ENCODE results near the gene SYTL1.
"Not testable (repeated sequence)": the region's sequence is repeated elsewhere in the genome, so short reads cannot be mapped to it uniquely, and the experiment has no call there.

SYTL1 gene

GRCh38 chr1:27383039-27383605 is 41.3 kb downstream of the SYTL1 start, which contains the start of gene CD164L2:
CD164L2 (minus strand) TSS chr1:27383333; CDS start chr1:27383239, 94 bp downstream.
- DNase-seq (ENCODE audit: low read depth, low spot score) = no peak

GRCh38 chr1:27383661-27384060 is 41.8 kb downstream of the SYTL1 start:
- no peak for DNase-seq (ENCODE audit: low read depth, low spot score)

- not testable (repeated sequence) for DNase-seq (ENCODE audit: low read depth, low spot score)
These were observed 43.0 kb downstream of the SYTL1 start for GRCh38 chr1:27384797-27385196.

- DNase-seq (ENCODE audit: low read depth, low spot score) = peak; percentile 64
These were observed 46.6 kb downstream of the SYTL1 start for GRCh38 chr1:27388337-27389005.

GRCh38 chr1:27391511-27392095 is 49.8 kb downstream of the SYTL1 start:
- DNase-seq (ENCODE audit: low read depth, low spot score) = peak; percentile 75

GRCh38 chr1:27392096-27392777 is 50.4 kb downstream of the SYTL1 start, which contains the start of gene GPR3:
GPR3 (plus strand) TSS chr1:27392622; CDS start chr1:27393799, 1,177 bp downstream.
- peak; percentile 97 for DNase-seq (ENCODE audit: low read depth, low spot score)

GRCh38 chr1:27392778-27393635 is 51.2 kb downstream of the SYTL1 start:
- DNase-seq (ENCODE audit: low read depth, low spot score) = no peak

GRCh38 chr1:27393641-27394281 is 51.9 kb downstream of the SYTL1 start:
- no peak for DNase-seq (ENCODE audit: low read depth, low spot score)

GRCh38 chr1:27394282-27394658 is 52.4 kb downstream of the SYTL1 start:
- no peak for DNase-seq (ENCODE audit: low read depth, low spot score)

GRCh38 chr1:27394925-27395324 is 53.1 kb downstream of the SYTL1 start:
- DNase-seq (ENCODE audit: low read depth, low spot score) = no peak

GRCh38 chr1:27395441-27396195 is 53.8 kb downstream of the SYTL1 start:
- peak; percentile 82 for DNase-seq (ENCODE audit: low read depth, low spot score)

- DNase-seq (ENCODE audit: low read depth, low spot score) = no peak
These were observed 55.3 kb downstream of the SYTL1 start for GRCh38 chr1:27397110-27397509.

- no peak for DNase-seq (ENCODE audit: low read depth, low spot score)
These were observed 55.9 kb downstream of the SYTL1 start for GRCh38 chr1:27397749-27398148.

- no peak for DNase-seq (ENCODE audit: low read depth, low spot score)
These were observed 56.8 kb downstream of the SYTL1 start for GRCh38 chr1:27398405-27399149.

GRCh38 chr1:27399251-27400025 is 57.6 kb downstream of the SYTL1 start:
- no peak for DNase-seq (ENCODE audit: low read depth, low spot score)

- no peak for DNase-seq (ENCODE audit: low read depth, low spot score)
These were observed 58.5 kb downstream of the SYTL1 start for GRCh38 chr1:27400082-27400962.

- DNase-seq (ENCODE audit: low read depth, low spot score) = no peak
These were observed 59.1 kb downstream of the SYTL1 start for GRCh38 chr1:27400963-27401341.

GRCh38 chr1:27402349-27402754 is 60.5 kb downstream of the SYTL1 start:
- DNase-seq (ENCODE audit: low read depth, low spot score) = peak; percentile 81

All from astrocyte of the hippocampus (primary cell).